Adrenal gland (tissue), 12 donors: ENCODE results near the gene DNM2. TPM values are rescaled to one million over a fixed set of nuclear protein-coding genes. Genes with fewer than 3 reads are reported as not detected.

Experiments
- DNase-seq, 7 donors: peaks; one replicate each; pipeline ENCODE4 v3.0.0-alpha.2; 2019 to 2020
- H3K27ac ChIP-seq, 5 donors: fragments of 200-600 bp; sonication (generic) in 4 of 5; 1 replicate in 3 of 5; 2 replicates in 2 of 5; pipeline versions ENCODE4 v1.5.1 to v1.8.0; 2016 to 2020; ENCODE audit warnings: mild to moderate bottlenecking in 1 of 5
- H3K27me3 ChIP-seq: fragments of 200-600 bp; 2 replicates; pipeline ENCODE4 v1.8.0; 2021
- H3K36me3 ChIP-seq, 2 donors: fragments of 200-600 bp; replicated peaks in 1 of 2; 1 replicate in 1 of 2; 2 replicates in 1 of 2; pipeline versions ENCODE4 v1.5.1 to v1.8.0; 2018 to 2022
- H3K4me1 ChIP-seq, 2 donors: fragments of 200-600 bp; replicated peaks in 1 of 2; 1 replicate in 1 of 2; 2 replicates in 1 of 2; pipeline versions ENCODE4 v1.5.1 to v1.8.0; 2018 to 2021
- H3K4me3 ChIP-seq, 4 donors: fragments of 200-600 bp; sonication (generic) in 3 of 4; one replicate each; pipeline ENCODE4 v1.5.1; 2016 to 2018
- H3K9me3 ChIP-seq, 3 donors: fragments of 200-600 bp; sonication (generic) in 1 of 3; replicated peaks in 1 of 3; 1 replicate in 2 of 3; 2 replicates in 1 of 3; pipeline versions ENCODE4 v1.5.1 to v1.8.0; 2016 to 2021
- CTCF ChIP-seq, 6 experiments: fragments of 450-650 bp in 4 of 6; fragments of 200-600 bp in 2 of 6; sonication (generic) in 1 of 6; IDR thresholded peaks; 1 replicate in 5 of 6; 2 replicates in 1 of 6; pipeline versions ENCODE4 v1.5.1 to v1.8.0; 2016 to 2021; ENCODE audit warnings: antibody characterized with exemption in 6 of 6, mild to moderate bottlenecking in 2 of 6, moderate library complexity in 1 of 6
- POLR2A ChIP-seq, 2 donors: fragments of 450-650 bp; IDR thresholded peaks; one replicate each; pipeline ENCODE4 v1.6.1; 2017; ENCODE audit warnings: antibody characterized with exemption in 2 of 2, mild to moderate bottlenecking in 2 of 2, moderate library complexity in 1 of 2
- WGBS, 4 donors: extraction: QIAGEN DNeasy Blood & Tissue Kit in 2 of 4; methylation state at CpG; one replicate each; pipeline versions ENCODE4 v1.1.5 to v1.1.7; 2013 to 2017; 5-methylcytosine and 5-hydroxymethylcytosine counted together
- intact Hi-C, 2 donors: fragments of 100-400 bp; cut with DNase I; formaldehyde crosslinking; loops; one replicate each; pipeline versions ENCODE4 v1.14.1 to v1.15.0; 2022 to 2023
- polyA plus RNA-seq, 3 donors: library from polyadenylated mRNA; stranded (reverse); fragments of 200-250 nt in 2 of 3; fragments of 350-450 nt in 1 of 3; fragmentation: Illumina TruSeq in 1 of 3; extraction: RNeasy Lipid Tissue Mini Kit (QIAGEN cat#74804) in 1 of 3; gene quantifications; one replicate each; pipeline ENCODE4 v1.2.3, GENCODE V29; 2013 to 2014
- total RNA-seq, 9 donors: library from RNA; depleted of rRNA in 4 of 9; stranded (reverse); fragments of >200 nt in 4 of 9; fragments of 120-200 nt in 1 of 9; fragmentation: NEBNext Ultra II Directional in 1 of 9; extraction: Animal tissue kit (Norgen Biotek cat#: 25700) in 1 of 9; gene quantifications; one replicate each; pipeline versions ENCODE4 v1.1.0 to v1.2.4, GENCODE V29; 2013 to 2023
- donor health status: healthy with polysubstance abuse.
- donor health status: Bipolar disorder and iron deficiency.
- donor health status: DM: yes; HTN: yes; CAD: no.
- donor health status: DM: no; HTN: no; CAD: no.
- donor health status: DM: no; HTN: no; CAD: no.
- donor health status: DM: yes; HTN: yes; CAD: no.

The DNM2 gene
- total and polyA plus RNA-seq, 12 donors = 73.3 to 196 (median 153) TPM

DNA sequence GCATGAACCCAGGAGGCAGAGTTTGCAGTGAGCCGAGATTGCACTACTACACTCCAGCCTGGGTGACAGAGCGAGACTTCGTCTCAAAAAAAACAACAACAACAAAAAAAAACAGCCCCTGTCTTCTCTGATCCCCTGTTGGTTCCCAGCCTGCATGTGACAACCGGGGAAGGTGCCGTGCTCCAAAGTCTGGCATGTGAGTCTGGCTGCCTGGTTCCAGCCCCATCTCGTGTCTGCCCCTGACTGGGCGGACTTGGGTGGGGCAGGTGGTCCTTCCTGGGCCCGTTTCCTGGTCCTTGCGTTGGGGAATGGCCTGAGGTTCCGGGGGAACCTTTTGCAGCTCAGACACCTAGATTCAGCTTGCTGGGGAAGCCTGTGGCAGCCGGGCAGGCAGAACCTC, 50.5 kb downstream of the DNM2 start:
- peaks cover 0 to 7% of the 10 kb centered on the region in 2 donors for H3K36me3 ChIP-seq
- intact Hi-C loops = loop anchor here in 1 of 2 donors (2.0 kb wide), 1 partner anchor 50 kb away; the partner anchor contains the start of gene DNM2
- H3K4me3 ChIP-seq = no peak overlapping the region
- H3K4me1 ChIP-seq = peaks cover 50 to 72% of the 10 kb centered on the region in 2 donors
- TF ChIP-seq POLR2A (IDR thresholded peaks at IDR 0.05) = no peak
- no peak for TF ChIP-seq CTCF (IDR thresholded peaks at IDR 0.05)
- DNase-seq = no peak
- H3K27me3 ChIP-seq = no peaks in the 10 kb centered on the region
- peak overlapping the region in 4 of 5 donors; percentile 68 to 93 (median 90) for H3K27ac ChIP-seq
- H3K9me3 ChIP-seq = no peaks in the 10 kb centered on the region
- WGBS, 4 donors = 62 to 68% (median 64%) methylated on average over 10 to 11 of the region's 11 CpGs

GRCh38 chr19:10768936-10769335, 51.1 kb downstream of the DNM2 start:
- Histone ChIP-seq H3K27ac (peak overlapping the region; percentile 68 to 93 (median 90)), H3K4me1 (peaks cover 50 to 68% of the 10 kb centered on the region in 2 donors), H3K9me3 (no peaks in the 10 kb centered on the region), H3K4me3 (no peak overlapping the region), H3K36me3 (peaks cover 0 to 13% of the 10 kb centered on the region in 2 donors), H3K27me3 (no peaks in the 10 kb centered on the region)
- no peak for DNase-seq
- no peak for TF ChIP-seq POLR2A (IDR thresholded peaks at IDR 0.05)
- no peak for TF ChIP-seq CTCF (IDR thresholded peaks at IDR 0.05)
- 68 to 77% (median 69%) methylated on average over 4 to 6 of the region's 6 CpGs for WGBS, 4 donors
- intact Hi-C loops = loop anchor here in 1 of 2 donors (2.0 kb wide), 1 partner anchor 50 kb away; the partner anchor contains the start of gene DNM2

GRCh38 chr19:10769533-10770491, 51.9 kb downstream of the DNM2 start:
- no peaks in the 10 kb centered on the region for H3K27me3 ChIP-seq
- TF ChIP-seq CTCF (IDR thresholded peaks at IDR 0.05) = peak in 5 of 6 experiments; percentile 37 to 70 (median 61)
- peak in 1 of 2 donors; percentile 80 for TF ChIP-seq POLR2A (IDR thresholded peaks at IDR 0.05)
- intact Hi-C loops = loop anchor here (2.0 to 10.0 kb wide), 2 partner anchors 51 to 55 kb away; partner anchors contain the start of gene DNM2 (in 2 of the 2)
- peak; percentile 82 to 95 (median 91) for DNase-seq
- peaks cover 0 to 22% of the 10 kb centered on the region in 2 donors for H3K36me3 ChIP-seq
- peaks cover 44 to 59% of the 10 kb centered on the region in 2 donors for H3K4me1 ChIP-seq
- 35 to 44% (median 40%) methylated on average over 16 to 21 of the region's 21 CpGs for WGBS, 4 donors
- H3K4me3 ChIP-seq = no peak overlapping the region
- H3K9me3 ChIP-seq = no peaks in the 10 kb centered on the region
- H3K27ac ChIP-seq = peak overlapping the region; percentile 68 to 93 (median 90)

DNA sequence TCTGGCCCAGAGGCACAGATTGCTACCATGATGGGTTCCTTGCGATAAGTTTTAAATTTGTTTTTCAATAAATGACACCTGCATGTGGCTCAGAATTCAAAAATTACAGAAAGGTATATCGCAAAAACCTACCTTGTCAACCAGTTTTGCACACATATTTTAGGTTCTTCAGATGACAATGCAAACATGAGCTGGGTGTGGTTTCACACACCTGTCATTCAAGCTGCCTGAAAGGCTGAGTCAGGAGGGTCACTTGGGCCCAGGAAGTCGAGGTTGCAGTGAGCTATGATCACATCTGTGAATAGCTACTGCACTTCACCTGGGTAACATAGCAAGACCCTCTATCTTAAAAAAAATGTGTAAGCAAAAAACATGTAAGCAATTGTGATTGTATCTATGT, 56.1 kb downstream of the DNM2 start:
- WGBS, 4 donors = 81 to 90% (median 87%) methylated on average over 3 of the region's 3 CpGs
- no peak for TF ChIP-seq POLR2A (IDR thresholded peaks at IDR 0.05)
- TF ChIP-seq CTCF (IDR thresholded peaks at IDR 0.05) = no peak
- DNase-seq = no peak
- no peak overlapping the region for H3K27ac ChIP-seq
- peaks cover 10 to 17% of the 10 kb centered on the region in 2 donors for H3K4me1 ChIP-seq
- intact Hi-C loops = loop anchor here in 1 of 2 donors (10.0 kb wide), 1 partner anchor 59 kb away; the partner anchor contains the start of gene DNM2
- no peak overlapping the region for H3K4me3 ChIP-seq
- no peaks in the 10 kb centered on the region for H3K27me3 ChIP-seq
- H3K36me3 ChIP-seq = peaks cover 0 to 63% of the 10 kb centered on the region in 2 donors
- no peaks in the 10 kb centered on the region for H3K9me3 ChIP-seq
